KBM-7 (cell line): ENCODE results near the gene UTY.
"Not testable (repeated sequence)": the region's sequence is repeated elsewhere in the genome, so short reads cannot be mapped to it uniquely, and the experiment has no call there.

Experiments used
- DNase-seq: peaks from one replicate; pipeline ENCODE4 v3.0.0-alpha.2; 2015
- in situ Hi-C: fragments of 300-500 bp; cut with MboI; formaldehyde crosslinking; loops from 2 replicates; pipeline ENCODE4 v1.14.3; 2020; ENCODE audit warnings: low sequenced_read_pairs, low pct_unique_long_range_greater_than_20kb, mixed read lengths

The UTY gene

GRCh38 chrY:13333791-13334190, 146.0 kb downstream of the UTY start:
- no peak for DNase-seq
- in situ Hi-C loops = no loop called here

- in situ Hi-C loops = no loop called here
These were observed 149.2 kb downstream of the UTY start for GRCh38 chrY:13330651-13331050.

GRCh38 chrY:13312966-13313365, 166.9 kb downstream of the UTY start:
- DNase-seq = no peak
- in situ Hi-C loops = no loop called here

More at GRCh38 chrY:13330651-13331050, 149.2 kb downstream of the UTY start:
- DNase-seq = no peak

- no peak for DNase-seq
- in situ Hi-C loops = no loop called here
These were observed 171.9 kb downstream of the UTY start for GRCh38 chrY:13307959-13308358.

GRCh38 chrY:13300795-13301194, 179.0 kb downstream of the UTY start:
- DNase-seq = no peak
- in situ Hi-C loops = no loop called here

- in situ Hi-C loops = no loop called here
- no peak for DNase-seq
These were observed 180.4 kb downstream of the UTY start for GRCh38 chrY:13299411-13299810.

GRCh38 chrY:13296176-13296890, 183.5 kb downstream of the UTY start:
- in situ Hi-C loops = no loop called here

GRCh38 chrY:13295026-13295425, 184.8 kb downstream of the UTY start:
- DNase-seq = no peak
- in situ Hi-C loops = no loop called here

More at GRCh38 chrY:13296176-13296890, 183.5 kb downstream of the UTY start:
- no peak for DNase-seq

- no peak for DNase-seq
- in situ Hi-C loops = no loop called here
These were observed 188.6 kb downstream of the UTY start for GRCh38 chrY:13291199-13291598.

- peak; percentile 32 for DNase-seq
- in situ Hi-C loops = not testable (repeated sequence)
These were observed 197.4 kb downstream of the UTY start for GRCh38 chrY:13282151-13283054.

- in situ Hi-C loops = no loop called here
These were observed 200.3 kb downstream of the UTY start for GRCh38 chrY:13279561-13279960.

GRCh38 chrY:13271706-13272105, 208.1 kb downstream of the UTY start:
- in situ Hi-C loops = no loop called here
- DNase-seq = no peak

More at GRCh38 chrY:13279561-13279960, 200.3 kb downstream of the UTY start:
- no peak for DNase-seq

- DNase-seq = not testable (repeated sequence)
These were observed 225.8 kb downstream of the UTY start for GRCh38 chrY:13253941-13254440.

GRCh38 chrY:13250421-13250820, 229.4 kb downstream of the UTY start:
- in situ Hi-C loops = no loop called here
- DNase-seq = no peak

More at GRCh38 chrY:13253941-13254440, 225.8 kb downstream of the UTY start:
- in situ Hi-C loops = not testable (repeated sequence)

- no peak for DNase-seq
- in situ Hi-C loops = no loop called here
These were observed 236.1 kb downstream of the UTY start for GRCh38 chrY:13243716-13244115.

- in situ Hi-C loops = no loop called here
- no peak for DNase-seq
These were observed 245.9 kb downstream of the UTY start for GRCh38 chrY:13233901-13234300.

- DNase-seq = no peak
- in situ Hi-C loops = no loop called here
These were observed 246.7 kb downstream of the UTY start for GRCh38 chrY:13233118-13233517.

GRCh38 chrY:13227354-13227953, 252.4 kb downstream of the UTY start:
- in situ Hi-C loops = no loop called here

GRCh38 chrY:13210961-13211646, 268.7 kb downstream of the UTY start:
- in situ Hi-C loops = no loop called here
- DNase-seq = no peak

More at GRCh38 chrY:13227354-13227953, 252.4 kb downstream of the UTY start:
- no peak for DNase-seq
